Activated T-cell treated with anti-CD3 and anti-CD28 coated beads, Interleukin-2, amount 50 U/mL, for 24 hours (primary cell): Measurements from ENCODE around the gene RSRC1.

Experiments used
- DNase-seq: peaks from one replicate; pipeline ENCODE4 v3.0.0-alpha.2; 2020
- H3K27ac Mint-ChIP-seq: 2 replicates; pipeline ENCODE4 v1.8.0; 2020; ENCODE audit warnings: mild to moderate bottlenecking, mixed read lengths
- H3K27me3 Mint-ChIP-seq: 2 replicates; pipeline ENCODE4 v1.8.0; 2020; ENCODE audit warnings: mixed read lengths
- H3K36me3 Mint-ChIP-seq: 2 replicates; pipeline ENCODE4 v1.8.0; 2020; ENCODE audit warnings: low read depth, mixed read lengths
- H3K4me1 Mint-ChIP-seq: 2 replicates; pipeline ENCODE4 v1.8.0; 2020; ENCODE audit warnings: low read depth, mixed read lengths
- H3K4me3 Mint-ChIP-seq: 2 replicates; pipeline ENCODE4 v1.8.0; 2020; ENCODE audit warnings: mild to moderate bottlenecking, moderate library complexity, mixed read lengths
- H3K9me3 Mint-ChIP-seq: 2 replicates; pipeline ENCODE4 v1.8.0; 2020; ENCODE audit warnings: mixed read lengths

Gene RSRC1

DNA sequence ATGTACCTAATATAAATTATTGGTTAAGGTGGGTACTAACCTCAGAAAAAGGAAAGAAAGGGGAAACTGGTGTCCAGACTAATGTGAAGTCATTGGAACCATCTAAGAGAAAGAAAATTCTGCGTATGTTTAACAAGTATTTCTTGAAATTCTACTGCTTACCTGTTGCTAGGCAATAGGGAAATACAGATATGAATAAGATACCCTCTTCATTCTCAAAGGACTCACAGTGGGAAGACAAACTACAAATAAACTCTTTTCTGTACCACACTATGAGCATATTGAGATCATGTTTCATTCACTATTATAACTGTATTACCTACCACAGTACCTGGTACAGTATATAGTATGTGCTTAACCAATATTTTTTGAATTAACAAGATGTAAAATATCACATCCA is 320.6 kb downstream of the RSRC1 start:
- no peaks in the 10 kb centered on the region for H3K36me3 Mint-ChIP-seq
- no peaks in the 10 kb centered on the region for H3K27me3 Mint-ChIP-seq
- H3K4me1 Mint-ChIP-seq: no peaks in the 10 kb centered on the region
- H3K9me3 Mint-ChIP-seq: no peaks in the 10 kb centered on the region
- DNase-seq: no peak
- no peak overlapping the region for H3K27ac Mint-ChIP-seq
- H3K4me3 Mint-ChIP-seq: no peak overlapping the region

DNA sequence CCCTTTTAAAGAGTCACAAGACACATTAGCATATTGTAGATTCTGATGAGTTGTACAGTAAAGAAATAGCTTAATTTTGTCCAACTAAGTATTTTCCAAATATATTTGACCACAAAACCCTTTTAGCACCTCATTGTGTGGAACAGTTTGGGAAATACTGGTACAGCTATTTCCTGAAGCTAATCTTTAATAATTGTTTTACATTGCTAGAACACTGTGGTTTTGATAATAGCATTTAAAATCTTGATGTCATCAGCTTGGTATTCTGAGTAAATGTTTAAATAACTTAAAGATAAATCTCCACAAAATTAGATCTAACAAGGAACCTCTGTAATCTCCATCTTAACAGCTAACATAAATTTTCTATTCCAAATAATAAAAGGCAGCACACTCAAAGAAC is 321.1 kb downstream of the RSRC1 start:
- H3K36me3 Mint-ChIP-seq: no peaks in the 10 kb centered on the region
- DNase-seq: no peak
- H3K4me3 Mint-ChIP-seq: no peak overlapping the region
- no peaks in the 10 kb centered on the region for H3K4me1 Mint-ChIP-seq
- H3K9me3 Mint-ChIP-seq: no peaks in the 10 kb centered on the region
- H3K27me3 Mint-ChIP-seq: no peaks in the 10 kb centered on the region
- no peak overlapping the region for H3K27ac Mint-ChIP-seq

DNA sequence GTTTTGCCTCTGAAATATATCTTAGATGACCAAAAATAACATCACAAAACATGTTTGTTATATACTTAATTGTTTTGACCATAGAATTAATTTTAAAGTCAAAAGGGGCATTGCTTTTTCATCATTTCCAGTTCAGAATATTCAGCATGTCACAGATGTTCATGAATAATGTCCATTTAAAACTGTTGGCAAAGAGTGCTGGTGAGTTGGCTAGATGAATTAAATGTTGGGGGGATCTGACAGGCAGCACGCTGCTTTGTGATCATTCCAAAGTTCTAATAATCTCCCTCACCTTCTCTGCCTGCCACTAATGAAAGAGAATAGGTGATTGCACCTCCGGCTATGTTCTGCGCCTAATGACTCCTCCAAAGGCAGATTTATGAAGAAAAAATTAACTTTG is 321.9 kb downstream of the RSRC1 start:
- H3K4me3 Mint-ChIP-seq: no peak overlapping the region
- H3K27ac Mint-ChIP-seq: no peak overlapping the region
- H3K9me3 Mint-ChIP-seq: no peaks in the 10 kb centered on the region
- DNase-seq: no peak
- no peaks in the 10 kb centered on the region for H3K36me3 Mint-ChIP-seq
- H3K4me1 Mint-ChIP-seq: no peaks in the 10 kb centered on the region
- no peaks in the 10 kb centered on the region for H3K27me3 Mint-ChIP-seq

DNA sequence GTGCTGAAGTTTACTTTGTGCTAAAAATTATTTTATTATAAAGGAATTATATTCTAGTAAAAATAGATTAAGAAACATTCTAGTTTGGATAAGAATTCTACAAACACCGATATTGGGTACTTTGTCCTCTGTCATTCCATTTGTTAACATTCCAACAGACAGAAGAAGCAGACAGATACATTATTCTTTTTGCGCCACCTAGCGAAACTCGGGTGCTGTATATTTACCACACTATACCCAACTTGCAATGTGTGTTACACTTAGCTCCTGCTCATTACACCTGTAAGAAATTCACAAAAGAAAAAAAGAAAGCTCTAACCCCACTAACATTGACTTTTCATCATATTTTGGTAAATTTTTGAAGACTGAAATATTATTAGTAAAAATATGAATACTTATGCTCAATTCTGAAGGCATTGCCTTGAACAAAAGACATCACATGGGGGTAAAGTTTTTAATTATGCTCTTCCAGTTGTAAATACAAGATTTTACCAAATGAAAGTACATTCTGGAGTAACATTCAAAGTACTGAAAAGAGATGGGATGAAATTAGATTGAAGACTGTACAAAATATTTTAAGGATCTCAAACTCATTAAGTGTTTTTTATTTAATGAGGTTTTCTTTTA is 324.6 kb downstream of the RSRC1 start:
- Mint-ChIP-seq H3K27me3 (no peaks in the 10 kb centered on the region), H3K4me3 (no peak overlapping the region), H3K4me1 (no peaks in the 10 kb centered on the region), H3K9me3 (peaks cover 3% of the 10 kb centered on the region), H3K36me3 (peaks cover 5% of the 10 kb centered on the region), H3K27ac (no peak overlapping the region)
- peak; percentile 31 for DNase-seq

DNA sequence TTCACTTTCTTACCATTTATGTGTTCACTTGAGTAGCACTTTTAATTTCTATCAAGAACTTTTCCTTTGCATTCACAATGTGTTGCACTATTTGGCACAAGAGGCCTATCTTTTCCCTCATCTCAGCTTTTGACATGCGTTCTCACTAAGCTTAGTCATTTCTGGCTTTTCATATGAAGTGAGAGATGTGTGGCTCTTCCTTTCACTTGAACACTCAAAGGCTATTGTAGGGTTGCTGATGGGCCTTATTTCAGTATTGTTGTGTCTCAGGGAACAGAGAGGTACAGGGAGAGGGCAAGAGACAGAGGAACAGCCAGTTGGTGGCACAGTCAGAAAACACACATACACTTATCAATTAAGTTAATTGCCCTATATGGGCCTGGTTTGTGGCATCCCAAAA is 333.7 kb downstream of the RSRC1 start:
- H3K4me3 Mint-ChIP-seq: no peak overlapping the region
- peaks cover 13% of the 10 kb centered on the region for H3K4me1 Mint-ChIP-seq
- H3K27me3 Mint-ChIP-seq: no peaks in the 10 kb centered on the region
- no peaks in the 10 kb centered on the region for H3K9me3 Mint-ChIP-seq
- DNase-seq: no peak
- peaks cover 6% of the 10 kb centered on the region for H3K36me3 Mint-ChIP-seq
- peak overlapping the region; percentile 45 for H3K27ac Mint-ChIP-seq

DNA sequence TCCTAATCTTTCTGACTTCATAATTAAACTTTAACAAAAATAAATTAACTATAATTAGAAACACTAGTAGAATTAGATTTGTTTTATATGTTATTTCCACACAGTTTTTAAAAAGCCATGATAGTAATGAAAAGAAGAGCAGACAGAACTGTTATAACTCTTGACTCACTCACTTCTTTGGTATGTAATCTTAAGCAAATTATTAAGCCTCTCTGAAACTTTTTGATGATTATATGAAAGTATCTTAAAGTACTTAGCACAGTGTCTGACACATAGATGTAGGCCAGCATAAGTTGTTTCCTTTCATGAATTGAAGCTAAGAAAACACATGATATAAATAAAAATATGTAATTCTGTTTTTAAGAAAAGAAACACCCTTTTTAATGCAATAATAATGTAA is 337.5 kb downstream of the RSRC1 start:
- no peaks in the 10 kb centered on the region for H3K9me3 Mint-ChIP-seq

DNA sequence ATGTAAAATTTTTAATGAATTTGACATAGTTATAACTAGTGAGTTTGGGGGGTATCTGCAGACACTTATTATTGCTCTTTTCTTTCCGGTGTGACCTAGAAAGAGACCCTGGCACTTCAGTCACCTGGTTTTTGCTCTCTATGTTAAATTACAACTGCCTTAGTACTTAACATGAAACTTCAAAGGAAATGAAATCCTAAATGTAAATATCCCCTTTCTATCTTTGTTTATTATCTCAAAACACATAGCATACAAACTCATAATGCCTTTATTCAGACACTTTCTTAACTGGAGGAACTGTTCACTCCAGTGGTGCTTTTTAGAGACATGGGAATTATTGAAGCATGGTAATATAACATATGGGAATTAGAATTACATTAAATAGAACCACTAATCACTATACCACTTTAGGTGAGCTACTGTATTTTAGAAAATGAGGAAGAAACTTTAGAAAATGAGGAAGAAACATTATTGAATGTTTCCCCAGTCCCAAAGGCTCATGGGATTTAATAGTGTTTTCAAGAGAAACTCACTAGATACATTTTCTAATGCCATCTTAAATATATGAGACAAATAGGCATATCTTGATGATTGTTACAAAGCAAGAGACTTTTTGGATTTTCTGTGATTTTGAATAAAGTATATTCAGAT is 341.6 kb downstream of the RSRC1 start:
- Mint-ChIP-seq H3K9me3 (no peaks in the 10 kb centered on the region), H3K27me3 (no peaks in the 10 kb centered on the region), H3K4me1 (no peaks in the 10 kb centered on the region), H3K4me3 (no peak overlapping the region), H3K36me3 (peaks cover 4% of the 10 kb centered on the region), H3K27ac (no peak overlapping the region)
- DNase-seq: no peak

More for the DNA sequence above, 337.5 kb downstream of the RSRC1 start:
- peaks cover 13% of the 10 kb centered on the region for H3K4me1 Mint-ChIP-seq
- no peak for DNase-seq
- no peak overlapping the region for H3K4me3 Mint-ChIP-seq
- no peaks in the 10 kb centered on the region for H3K27me3 Mint-ChIP-seq
- no peak overlapping the region for H3K27ac Mint-ChIP-seq
- peaks cover 6% of the 10 kb centered on the region for H3K36me3 Mint-ChIP-seq

DNA sequence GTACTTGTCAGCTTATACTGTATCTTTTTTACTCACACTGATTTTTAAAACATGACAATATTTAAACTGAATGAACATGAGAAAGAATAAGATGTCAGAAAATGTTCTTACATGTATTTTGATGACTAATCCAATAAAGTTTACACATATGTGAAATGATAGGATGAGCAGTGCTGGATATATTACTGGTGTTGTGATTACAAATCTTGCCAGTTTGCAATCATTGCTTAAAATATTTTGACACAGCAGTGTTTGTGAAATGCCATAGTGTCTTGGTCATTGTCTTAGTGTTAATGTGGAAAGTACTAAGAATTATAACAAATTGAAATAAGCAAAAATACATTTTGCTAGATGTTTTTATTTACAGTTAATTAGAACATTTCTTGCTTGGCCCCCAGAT is 342.4 kb downstream of the RSRC1 start:
- Mint-ChIP-seq H3K9me3 (no peaks in the 10 kb centered on the region), H3K36me3 (peaks cover 4% of the 10 kb centered on the region), H3K27me3 (no peaks in the 10 kb centered on the region), H3K4me1 (no peaks in the 10 kb centered on the region), H3K27ac (no peak overlapping the region), H3K4me3 (no peak overlapping the region)
- DNase-seq: no peak

DNA sequence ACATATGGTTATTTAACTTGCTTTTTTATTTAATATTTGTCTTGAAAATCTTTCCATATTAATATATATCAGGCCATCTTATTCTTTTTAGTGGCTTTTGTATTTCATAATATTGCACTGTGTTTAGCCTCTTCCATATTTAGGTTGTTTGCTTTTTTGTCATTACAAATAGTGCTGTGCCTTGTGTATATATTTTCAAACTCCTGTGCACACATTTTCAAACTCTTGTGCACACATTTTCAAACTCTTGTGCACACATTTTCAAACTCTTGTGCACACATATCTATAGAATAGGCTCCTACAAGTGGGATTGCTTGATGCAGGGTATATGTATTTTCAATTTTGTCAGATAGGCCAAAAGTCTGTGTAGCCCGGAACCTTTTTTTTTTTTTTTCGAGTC is 343.1 kb downstream of the RSRC1 start:
- no peaks in the 10 kb centered on the region for H3K4me1 Mint-ChIP-seq
- DNase-seq: no peak
- no peaks in the 10 kb centered on the region for H3K9me3 Mint-ChIP-seq
- H3K27me3 Mint-ChIP-seq: no peaks in the 10 kb centered on the region
- H3K36me3 Mint-ChIP-seq: peaks cover 4% of the 10 kb centered on the region
- H3K4me3 Mint-ChIP-seq: no peak overlapping the region
- no peak overlapping the region for H3K27ac Mint-ChIP-seq

DNA sequence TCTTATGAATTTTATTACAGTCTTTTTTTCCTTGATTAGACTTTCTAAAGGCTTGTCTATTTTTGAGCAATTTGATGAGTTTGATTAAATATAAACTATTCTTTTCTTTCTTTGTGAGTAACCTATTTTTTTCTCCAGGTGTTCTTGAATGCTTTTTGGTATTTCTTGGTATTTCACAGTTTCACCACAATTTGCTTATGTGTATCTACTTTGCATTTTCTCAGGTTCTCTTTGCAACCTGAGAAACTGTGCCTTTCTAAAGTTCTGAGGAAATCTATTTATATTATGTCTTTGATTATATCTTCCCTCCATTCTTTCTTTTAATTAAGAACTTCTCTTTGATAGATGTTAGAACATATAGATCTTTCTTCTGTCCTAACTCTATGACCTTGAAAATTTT is 344.0 kb downstream of the RSRC1 start:
- H3K27ac Mint-ChIP-seq: no peak overlapping the region
- no peak overlapping the region for H3K4me3 Mint-ChIP-seq
- no peaks in the 10 kb centered on the region for H3K27me3 Mint-ChIP-seq
- no peaks in the 10 kb centered on the region for H3K9me3 Mint-ChIP-seq
- DNase-seq: no peak
- H3K36me3 Mint-ChIP-seq: peaks cover 4% of the 10 kb centered on the region
- H3K4me1 Mint-ChIP-seq: no peaks in the 10 kb centered on the region

DNA sequence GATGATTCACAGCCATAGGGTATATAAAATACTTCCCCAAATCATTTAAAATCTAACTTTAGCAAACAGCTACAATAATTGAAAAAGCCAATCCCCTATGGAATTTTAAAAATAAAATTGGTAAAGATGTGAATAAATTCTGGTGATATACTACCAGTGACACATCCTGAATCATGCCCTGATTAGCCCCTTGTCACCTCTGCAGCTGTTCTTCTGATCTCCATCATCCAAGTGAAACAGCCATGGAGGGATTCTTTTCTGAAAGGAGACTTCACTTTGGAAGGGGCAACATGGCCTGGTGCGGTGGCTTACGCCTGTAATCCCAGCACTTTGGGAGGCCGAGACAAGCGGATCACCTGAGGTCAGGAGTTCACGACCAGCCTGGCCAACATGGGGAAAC is 345.5 kb downstream of the RSRC1 start:
- Mint-ChIP-seq H3K9me3 (no peaks in the 10 kb centered on the region), H3K4me3 (no peak overlapping the region), H3K36me3 (peaks cover 4% of the 10 kb centered on the region), H3K27me3 (no peaks in the 10 kb centered on the region), H3K4me1 (no peaks in the 10 kb centered on the region), H3K27ac (no peak overlapping the region)
- no peak for DNase-seq

DNA sequence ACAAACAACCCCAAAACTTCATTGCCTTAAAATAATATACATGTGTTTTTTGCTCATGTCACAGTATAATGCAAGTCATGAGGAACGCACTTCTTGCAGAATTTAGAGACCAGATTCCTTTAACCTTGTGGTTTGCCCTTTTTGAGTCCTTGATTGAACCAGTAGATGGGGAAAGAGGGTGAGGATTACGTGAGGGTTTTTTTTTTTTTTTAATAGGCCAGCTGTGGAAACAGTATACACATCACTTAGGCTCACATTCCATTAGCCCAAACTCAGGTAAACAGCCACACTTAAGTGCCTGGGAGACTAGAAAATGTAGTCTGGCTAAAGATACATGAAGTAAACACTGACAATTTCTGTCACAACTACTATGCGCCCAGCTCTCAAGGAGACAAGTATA is 346.2 kb downstream of the RSRC1 start:
- peaks cover 4% of the 10 kb centered on the region for H3K36me3 Mint-ChIP-seq
- H3K9me3 Mint-ChIP-seq: no peaks in the 10 kb centered on the region
- no peak overlapping the region for H3K4me3 Mint-ChIP-seq
- no peaks in the 10 kb centered on the region for H3K4me1 Mint-ChIP-seq
- no peak overlapping the region for H3K27ac Mint-ChIP-seq
- DNase-seq: no peak
- H3K27me3 Mint-ChIP-seq: no peaks in the 10 kb centered on the region

DNA sequence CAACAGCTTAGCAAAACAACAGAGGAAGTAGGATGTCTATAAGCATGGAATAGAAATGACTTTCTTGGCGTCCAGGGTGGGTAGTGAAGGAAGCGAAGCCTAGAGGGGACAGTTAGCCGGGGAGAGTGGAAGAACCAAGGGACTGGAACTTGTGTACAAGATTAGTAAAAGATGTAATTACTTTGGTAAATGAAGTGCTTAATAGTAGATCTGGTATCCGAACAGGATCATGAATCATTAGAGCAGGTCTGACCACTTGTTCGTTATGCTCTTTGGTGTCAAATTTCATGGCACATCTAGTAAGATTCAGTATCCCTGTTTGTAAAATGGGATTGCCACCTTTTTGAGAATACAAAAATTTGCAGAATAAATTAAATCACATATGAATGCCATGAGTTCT is 348.6 kb downstream of the RSRC1 start:
- no peak for DNase-seq
- H3K27ac Mint-ChIP-seq: no peak overlapping the region
- H3K36me3 Mint-ChIP-seq: peaks cover 4% of the 10 kb centered on the region
- H3K27me3 Mint-ChIP-seq: no peaks in the 10 kb centered on the region
- no peaks in the 10 kb centered on the region for H3K9me3 Mint-ChIP-seq
- no peak overlapping the region for H3K4me3 Mint-ChIP-seq
- H3K4me1 Mint-ChIP-seq: no peaks in the 10 kb centered on the region

DNA sequence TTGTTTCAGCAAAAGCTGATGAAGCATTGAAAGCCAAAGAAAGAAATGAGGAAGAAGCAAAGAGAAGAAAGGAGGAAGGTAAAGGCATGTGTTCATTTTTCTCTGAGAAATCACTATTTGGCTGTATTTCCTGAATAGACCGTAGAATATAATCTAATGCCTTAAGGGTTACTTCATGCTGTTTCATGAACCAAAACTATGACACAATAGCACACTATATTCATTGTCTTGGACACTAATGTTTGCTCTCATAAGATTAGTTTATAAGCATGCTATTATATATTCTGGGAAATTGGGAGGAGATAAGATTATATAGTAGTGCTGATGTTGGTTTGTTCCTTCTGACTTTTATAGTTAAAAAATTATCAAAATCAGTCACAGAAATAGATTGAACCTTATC is 351.0 kb downstream of the RSRC1 start:
- H3K4me1 Mint-ChIP-seq: no peaks in the 10 kb centered on the region
- no peaks in the 10 kb centered on the region for H3K36me3 Mint-ChIP-seq
- H3K27ac Mint-ChIP-seq: no peak overlapping the region
- no peak for DNase-seq
- H3K9me3 Mint-ChIP-seq: no peaks in the 10 kb centered on the region
- H3K4me3 Mint-ChIP-seq: no peak overlapping the region
- H3K27me3 Mint-ChIP-seq: no peaks in the 10 kb centered on the region

DNA sequence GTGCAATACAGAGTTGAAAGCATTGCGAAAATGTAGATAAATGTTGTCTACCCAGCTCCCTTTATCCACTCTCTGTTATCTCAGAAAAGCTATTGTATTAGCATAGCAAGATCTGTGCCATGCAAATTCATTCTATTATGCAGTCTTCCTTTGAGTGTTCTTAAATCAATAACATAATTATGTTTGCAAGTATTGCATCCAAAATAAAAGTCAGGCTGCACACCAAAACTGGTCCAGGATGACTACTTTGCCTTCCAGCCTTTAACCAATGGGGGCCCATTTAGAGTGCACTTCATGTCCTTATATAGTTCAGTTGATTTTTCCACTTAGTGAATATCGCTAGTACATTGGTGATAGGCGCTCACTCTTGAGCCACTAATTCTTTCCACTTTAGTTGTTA is 353.7 kb downstream of the RSRC1 start:
- Mint-ChIP-seq H3K9me3 (no peaks in the 10 kb centered on the region), H3K36me3 (no peaks in the 10 kb centered on the region), H3K27ac (no peak overlapping the region), H3K27me3 (no peaks in the 10 kb centered on the region), H3K4me3 (no peak overlapping the region), H3K4me1 (no peaks in the 10 kb centered on the region)
- no peak for DNase-seq

DNA sequence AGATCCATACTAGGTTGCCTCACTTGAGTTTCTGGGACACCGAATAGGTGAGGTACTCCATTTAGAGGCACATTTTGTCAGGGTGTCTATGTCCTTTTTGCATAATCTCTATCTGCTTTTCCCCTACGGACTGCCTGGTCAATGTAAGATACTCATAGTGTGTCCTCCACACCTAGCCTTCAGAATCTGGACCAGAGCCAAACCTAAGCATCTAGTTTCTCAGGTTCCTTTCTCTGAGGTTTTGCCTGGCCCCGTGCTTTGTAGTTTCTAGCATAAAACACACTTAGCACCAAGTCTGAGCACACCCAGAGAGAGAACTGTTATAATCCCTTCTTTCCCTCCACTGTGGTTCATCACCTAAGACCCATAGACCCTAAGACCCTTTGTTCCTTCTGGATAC is 355.2 kb downstream of the RSRC1 start:
- no peak overlapping the region for H3K4me3 Mint-ChIP-seq
- no peak for DNase-seq
- no peak overlapping the region for H3K27ac Mint-ChIP-seq
- no peaks in the 10 kb centered on the region for H3K4me1 Mint-ChIP-seq
- H3K9me3 Mint-ChIP-seq: no peaks in the 10 kb centered on the region
- H3K27me3 Mint-ChIP-seq: no peaks in the 10 kb centered on the region
- H3K36me3 Mint-ChIP-seq: no peaks in the 10 kb centered on the region
